ENCODE data around the gene MYO15B. TPM values are rescaled to one million over a fixed set of nuclear protein-coding genes. Genes with fewer than 3 reads are reported as not detected.

MYO15B gene
- total and polyA plus RNA-seq, 2 of the 13 experiments (the other 11 are each of a cell fraction or from before 2014, with no cell fraction given), result 2.8 to 8.1 TPM

DNA sequence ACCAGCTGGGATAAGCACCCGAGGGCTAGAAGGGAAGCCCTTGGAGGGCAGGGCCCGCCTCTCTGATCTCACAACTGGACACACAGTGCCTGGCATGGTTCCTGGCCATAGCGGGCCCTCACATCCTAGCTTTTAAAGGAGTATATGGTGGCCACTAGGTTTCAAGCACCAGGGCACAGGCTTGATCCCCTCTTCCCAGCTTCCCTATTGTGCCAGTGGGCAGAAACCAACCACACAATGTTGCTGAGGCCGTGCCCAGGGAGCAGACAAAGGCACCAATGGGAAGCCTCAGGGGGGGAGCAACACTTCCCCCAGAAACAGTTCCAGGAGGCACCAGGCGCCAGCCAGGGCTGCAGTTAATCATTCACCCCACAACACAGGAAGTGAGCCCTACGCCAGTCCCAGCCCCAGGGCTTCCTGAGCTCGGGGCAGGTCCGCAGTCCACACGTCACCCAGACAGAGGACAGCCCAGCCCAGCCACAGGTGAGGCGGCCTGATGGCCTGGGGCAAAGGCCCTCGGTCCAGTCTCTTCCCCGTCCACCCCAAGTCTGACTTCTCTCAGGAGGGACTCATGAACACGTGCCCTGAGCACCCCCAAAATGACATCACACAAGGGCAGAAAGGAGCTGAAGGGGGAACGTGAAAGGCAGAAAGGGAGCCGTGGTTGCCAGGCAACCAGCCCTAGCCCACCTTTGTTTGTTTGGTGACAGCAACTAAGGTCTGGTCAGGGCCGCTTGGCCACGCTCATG is 58.5 kb downstream of the MYO15B start (continued):
- TF ChIP-seq ZNF605 (CRISPR knock-in tag; IDR thresholded peaks at IDR 0.05) (peak; percentile 62; the same call in 1 of the 2 replicates), ZFP1 (CRISPR knock-in tag; IDR thresholded peaks at IDR 0.05) (peak; percentile 86; the same call in 1 of the 2 replicates), SMYD3 (CRISPR knock-in tag; IDR thresholded peaks at IDR 0.05) (no peak; the same call in 1 of the 2 replicates), ZNF75D (CRISPR knock-in tag; IDR thresholded peaks at IDR 0.05; ENCODE audit: borderline replicate concordance) (no peak), KDM2A (CRISPR knock-in tag; IDR thresholded peaks at IDR 0.05; ENCODE audit: borderline replicate concordance, low read depth) (peak; percentile 74), ZNF367 (CRISPR knock-in tag; IDR thresholded peaks at IDR 0.05; ENCODE audit: borderline replicate concordance) (no peak), GABPB1 (CRISPR knock-in tag; IDR thresholded peaks at IDR 0.05) (peak; percentile 91), TCF12 (IDR thresholded peaks at IDR 0.05) (no peak), TCF12 (CRISPR knock-in tag; IDR thresholded peaks at IDR 0.05) (no peak), ZSCAN25 (CRISPR knock-in tag; IDR thresholded peaks at IDR 0.05) (peak; percentile 86), RFXAP (CRISPR knock-in tag; IDR thresholded peaks at IDR 0.05; ENCODE audit: borderline replicate concordance) (peak; percentile 95), HMG20A (CRISPR knock-in tag; IDR thresholded peaks at IDR 0.05; ENCODE audit: borderline replicate concordance) (peak; percentile 23; the same call in 1 of the 2 replicates)
- TF ChIP-seq, protein P1, sequence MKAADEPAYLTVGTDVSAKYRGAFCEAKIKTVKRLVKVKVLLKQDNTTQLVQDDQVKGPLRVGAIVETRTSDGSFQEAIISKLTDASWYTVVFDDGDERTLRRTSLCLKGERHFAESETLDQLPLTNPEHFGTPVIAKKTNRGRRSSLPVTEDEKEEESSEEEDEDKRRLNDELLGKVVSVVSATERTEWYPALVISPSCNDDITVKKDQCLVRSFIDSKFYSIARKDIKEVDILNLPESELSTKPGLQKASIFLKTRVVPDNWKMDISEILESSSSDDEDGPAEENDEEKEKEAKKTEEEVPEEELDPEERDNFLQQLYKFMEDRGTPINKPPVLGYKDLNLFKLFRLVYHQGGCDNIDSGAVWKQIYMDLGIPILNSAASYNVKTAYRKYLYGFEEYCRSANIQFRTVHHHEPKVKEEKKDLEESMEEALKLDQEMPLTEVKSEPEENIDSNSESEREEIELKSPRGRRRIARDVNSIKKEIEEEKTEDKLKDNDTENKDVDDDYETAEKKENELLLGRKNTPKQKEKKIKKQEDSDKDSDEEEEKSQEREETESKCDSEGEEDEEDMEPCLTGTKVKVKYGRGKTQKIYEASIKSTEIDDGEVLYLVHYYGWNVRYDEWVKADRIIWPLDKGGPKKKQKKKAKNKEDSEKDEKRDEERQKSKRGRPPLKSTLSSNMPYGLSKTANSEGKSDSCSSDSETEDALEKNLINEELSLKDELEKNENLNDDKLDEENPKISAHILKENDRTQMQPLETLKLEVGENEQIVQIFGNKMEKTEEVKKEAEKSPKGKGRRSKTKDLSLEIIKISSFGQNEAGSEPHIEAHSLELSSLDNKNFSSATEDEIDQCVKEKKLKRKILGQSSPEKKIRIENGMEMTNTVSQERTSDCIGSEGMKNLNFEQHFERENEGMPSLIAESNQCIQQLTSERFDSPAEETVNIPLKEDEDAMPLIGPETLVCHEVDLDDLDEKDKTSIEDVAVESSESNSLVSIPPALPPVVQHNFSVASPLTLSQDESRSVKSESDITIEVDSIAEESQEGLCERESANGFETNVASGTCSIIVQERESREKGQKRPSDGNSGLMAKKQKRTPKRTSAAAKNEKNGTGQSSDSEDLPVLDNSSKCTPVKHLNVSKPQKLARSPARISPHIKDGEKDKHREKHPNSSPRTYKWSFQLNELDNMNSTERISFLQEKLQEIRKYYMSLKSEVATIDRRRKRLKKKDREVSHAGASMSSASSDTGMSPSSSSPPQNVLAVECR (CRISPR knock-in tag; IDR thresholded peaks at IDR 0.05; ENCODE audit: borderline replicate concordance), result peak; percentile 93
- TF ChIP-seq, protein P2, sequence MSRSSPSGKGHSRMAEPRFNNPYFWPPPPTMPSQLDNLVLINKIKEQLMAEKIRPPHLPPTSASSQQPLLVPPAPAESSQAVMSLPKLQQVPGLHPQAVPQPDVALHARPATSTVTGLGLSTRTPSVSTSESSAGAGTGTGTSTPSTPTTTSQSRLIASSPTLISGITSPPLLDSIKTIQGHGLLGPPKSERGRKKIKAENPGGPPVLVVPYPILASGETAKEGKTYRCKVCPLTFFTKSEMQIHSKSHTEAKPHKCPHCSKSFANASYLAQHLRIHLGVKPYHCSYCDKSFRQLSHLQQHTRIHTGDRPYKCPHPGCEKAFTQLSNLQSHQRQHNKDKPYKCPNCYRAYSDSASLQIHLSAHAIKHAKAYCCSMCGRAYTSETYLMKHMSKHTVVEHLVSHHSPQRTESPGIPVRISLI (CRISPR knock-in tag; IDR thresholded peaks at IDR 0.05; ENCODE audit: borderline replicate concordance), result no peak
- TF ChIP-seq, protein P3, sequence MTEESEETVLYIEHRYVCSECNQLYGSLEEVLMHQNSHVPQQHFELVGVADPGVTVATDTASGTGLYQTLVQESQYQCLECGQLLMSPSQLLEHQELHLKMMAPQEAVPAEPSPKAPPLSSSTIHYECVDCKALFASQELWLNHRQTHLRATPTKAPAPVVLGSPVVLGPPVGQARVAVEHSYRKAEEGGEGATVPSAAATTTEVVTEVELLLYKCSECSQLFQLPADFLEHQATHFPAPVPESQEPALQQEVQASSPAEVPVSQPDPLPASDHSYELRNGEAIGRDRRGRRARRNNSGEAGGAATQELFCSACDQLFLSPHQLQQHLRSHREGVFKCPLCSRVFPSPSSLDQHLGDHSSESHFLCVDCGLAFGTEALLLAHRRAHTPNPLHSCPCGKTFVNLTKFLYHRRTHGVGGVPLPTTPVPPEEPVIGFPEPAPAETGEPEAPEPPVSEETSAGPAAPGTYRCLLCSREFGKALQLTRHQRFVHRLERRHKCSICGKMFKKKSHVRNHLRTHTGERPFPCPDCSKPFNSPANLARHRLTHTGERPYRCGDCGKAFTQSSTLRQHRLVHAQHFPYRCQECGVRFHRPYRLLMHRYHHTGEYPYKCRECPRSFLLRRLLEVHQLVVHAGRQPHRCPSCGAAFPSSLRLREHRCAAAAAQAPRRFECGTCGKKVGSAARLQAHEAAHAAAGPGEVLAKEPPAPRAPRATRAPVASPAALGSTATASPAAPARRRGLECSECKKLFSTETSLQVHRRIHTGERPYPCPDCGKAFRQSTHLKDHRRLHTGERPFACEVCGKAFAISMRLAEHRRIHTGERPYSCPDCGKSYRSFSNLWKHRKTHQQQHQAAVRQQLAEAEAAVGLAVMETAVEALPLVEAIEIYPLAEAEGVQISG (CRISPR knock-in tag; IDR thresholded peaks at IDR 0.05), result peak; percentile 71
- TF ChIP-seq, protein P4, sequence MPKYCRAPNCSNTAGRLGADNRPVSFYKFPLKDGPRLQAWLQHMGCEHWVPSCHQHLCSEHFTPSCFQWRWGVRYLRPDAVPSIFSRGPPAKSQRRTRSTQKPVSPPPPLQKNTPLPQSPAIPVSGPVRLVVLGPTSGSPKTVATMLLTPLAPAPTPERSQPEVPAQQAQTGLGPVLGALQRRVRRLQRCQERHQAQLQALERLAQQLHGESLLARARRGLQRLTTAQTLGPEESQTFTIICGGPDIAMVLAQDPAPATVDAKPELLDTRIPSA (CRISPR knock-in tag; IDR thresholded peaks at IDR 0.05; ENCODE audit: borderline replicate concordance), result no peak
- TF ChIP-seq, protein P5, sequence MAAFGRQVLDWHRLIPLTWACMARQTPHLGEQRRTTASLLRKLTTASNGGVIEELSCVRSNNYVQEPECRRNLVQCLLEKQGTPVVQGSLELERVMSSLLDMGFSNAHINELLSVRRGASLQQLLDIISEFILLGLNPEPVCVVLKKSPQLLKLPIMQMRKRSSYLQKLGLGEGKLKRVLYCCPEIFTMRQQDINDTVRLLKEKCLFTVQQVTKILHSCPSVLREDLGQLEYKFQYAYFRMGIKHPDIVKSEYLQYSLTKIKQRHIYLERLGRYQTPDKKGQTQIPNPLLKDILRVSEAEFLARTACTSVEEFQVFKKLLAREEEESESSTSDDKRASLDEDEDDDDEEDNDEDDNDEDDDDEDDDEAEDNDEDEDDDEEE (CRISPR knock-in tag; IDR thresholded peaks at IDR 0.05), result no peak

All from HepG2 (cell line).